Smooth muscle cell of the brain vasculature (primary cell): ENCODE measurements around the gene MPL.

ENCODE experiments used
- DNase-seq: peaks from one replicate; pipeline ENCODE4 v3.0.0-alpha.2; 2012; ENCODE audit warnings: low read depth, low spot score

The MPL gene

DNA sequence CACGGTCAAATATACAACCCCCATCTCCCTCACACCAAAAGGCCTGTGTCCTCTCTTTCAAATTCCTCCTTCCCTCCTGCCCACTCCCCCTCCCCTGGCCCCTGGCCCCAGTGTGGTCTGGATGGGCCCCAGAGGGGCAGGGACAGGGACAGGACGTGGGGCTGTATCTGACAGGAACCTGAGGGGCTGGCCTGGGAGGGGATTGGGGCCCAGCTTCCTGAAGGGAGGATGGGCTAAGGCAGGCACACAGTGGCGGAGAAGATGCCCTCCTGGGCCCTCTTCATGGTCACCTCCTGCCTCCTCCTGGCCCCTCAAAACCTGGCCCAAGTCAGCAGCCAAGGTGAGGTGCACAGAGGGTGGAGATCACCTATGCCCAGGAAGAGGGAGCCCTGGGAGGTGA, at the start of gene MPL:
Gene MPL (plus strand): TSS at position 231 of the 400 bp plus-strand sequence. CDS start 31 bp downstream, at position 262.
- DNase-seq, result no peak

DNA sequence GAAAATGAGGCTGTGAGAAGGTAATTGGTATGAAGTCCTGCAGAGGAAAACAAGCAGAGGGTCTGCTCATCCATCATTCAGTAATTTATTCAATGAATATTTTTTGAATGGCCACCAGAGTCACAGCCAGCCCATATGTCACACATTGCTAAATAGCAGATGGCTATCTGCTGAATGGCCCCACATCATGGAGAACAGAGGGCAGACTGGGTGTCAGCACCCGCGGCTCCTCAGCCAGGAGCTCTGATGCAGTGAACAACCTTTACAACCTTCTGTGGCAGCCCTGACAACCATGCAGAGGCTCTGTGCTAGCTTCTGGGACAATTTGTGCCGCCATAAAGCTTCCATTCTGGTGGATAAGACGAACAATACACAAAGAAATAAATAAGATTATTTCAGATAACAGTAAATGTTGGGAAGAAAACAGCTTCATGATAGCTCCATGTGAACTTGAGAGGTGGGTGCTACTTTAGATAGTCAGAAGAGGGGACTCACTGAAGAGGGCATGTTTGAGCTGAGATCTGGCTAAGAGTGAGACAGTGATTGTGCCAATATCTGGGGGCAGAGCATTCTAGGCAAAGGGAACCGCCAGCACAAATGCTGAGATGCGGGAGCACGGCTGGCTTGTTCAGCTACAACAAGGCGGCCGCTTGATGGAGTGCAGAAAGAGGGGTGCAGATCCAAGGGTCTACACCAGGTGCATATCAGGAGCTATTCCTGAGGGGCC, 49.4 kb upstream of the MPL start:
- DNase-seq, result no peak

DNA sequence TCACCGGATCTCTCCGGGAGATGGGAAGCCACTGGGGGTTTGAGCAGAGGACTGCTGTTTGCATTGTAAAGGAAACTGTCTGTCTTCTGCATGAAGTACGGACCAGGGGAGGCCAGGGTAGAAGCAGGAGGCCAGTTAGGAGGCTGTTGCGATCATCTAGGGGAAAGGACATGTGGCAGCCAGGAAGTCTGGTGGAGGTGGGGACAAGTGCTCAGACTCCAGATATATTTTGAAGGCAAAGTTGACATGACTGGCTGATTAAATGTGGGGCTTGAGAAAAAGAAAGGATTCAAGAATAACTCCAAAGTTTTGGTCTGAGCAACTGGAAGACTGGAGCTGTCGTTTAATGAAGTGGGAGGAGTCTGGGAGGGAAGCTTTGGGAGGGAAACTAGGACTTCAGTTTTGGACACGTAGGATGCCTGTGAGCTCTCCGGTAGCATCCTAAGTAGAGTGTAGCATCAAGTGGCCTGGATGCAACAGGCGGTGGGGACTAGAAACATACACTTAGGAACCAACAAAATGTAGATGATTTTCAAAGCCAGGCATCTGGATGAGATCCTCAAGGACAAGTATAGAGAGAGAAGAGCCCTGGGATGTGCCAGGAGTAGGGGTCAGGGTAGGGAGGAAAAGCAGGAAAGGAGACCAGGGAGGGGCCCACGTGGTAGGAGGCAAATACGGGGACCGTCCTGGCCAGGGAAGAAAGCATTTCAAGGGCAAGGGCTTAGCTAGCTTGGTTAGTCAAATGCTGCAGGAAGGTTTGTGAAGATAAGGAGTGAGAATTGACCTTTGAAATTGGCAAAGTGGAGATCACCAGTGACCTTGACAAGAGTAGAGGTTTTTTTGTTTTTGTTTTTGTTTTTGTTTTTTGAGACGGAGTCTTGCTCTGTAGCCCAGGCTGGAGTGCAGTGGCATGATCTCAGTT, 48.6 kb upstream of the MPL start:
- no peak for DNase-seq

DNA sequence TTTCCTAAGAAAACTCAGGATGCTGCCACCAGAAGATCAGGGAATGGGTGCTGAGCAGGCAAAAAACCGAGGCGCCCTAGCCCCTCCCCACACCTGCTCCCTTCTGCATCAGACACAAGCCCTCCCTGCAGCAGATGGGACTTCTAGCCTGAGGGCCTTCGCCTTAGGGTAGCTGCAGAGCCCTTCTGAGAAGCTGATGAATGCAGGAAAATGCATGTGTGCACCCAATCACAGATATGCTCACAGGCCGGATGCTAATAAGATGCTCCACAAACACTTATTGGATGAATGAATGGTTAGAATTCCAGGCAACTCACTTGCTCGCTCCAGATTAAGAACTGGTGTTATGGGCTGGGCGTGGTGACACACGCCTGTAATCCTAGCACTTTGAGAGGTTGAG, 45.4 kb upstream of the MPL start:
- no peak for DNase-seq

DNA sequence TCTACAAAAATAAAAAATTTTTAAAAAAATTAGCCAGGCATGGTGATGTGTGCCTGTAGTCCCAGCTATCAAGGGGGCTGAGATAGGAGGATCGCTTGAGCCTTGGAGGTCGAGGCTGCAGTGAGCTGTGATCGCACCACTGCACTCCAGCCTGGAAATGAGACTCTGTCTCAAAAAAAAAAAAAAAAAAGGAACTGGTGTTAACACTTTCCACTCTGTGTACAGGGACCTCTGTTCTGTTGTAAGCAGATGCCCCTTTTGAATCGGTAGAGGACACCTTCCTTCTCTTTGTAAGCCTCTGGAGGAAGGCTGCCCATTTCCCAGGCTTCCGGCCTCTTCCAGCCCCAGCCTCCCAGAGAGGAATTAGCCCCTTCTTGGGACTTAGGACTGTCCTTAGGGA, 44.9 kb upstream of the MPL start:
- DNase-seq, result no peak

DNA sequence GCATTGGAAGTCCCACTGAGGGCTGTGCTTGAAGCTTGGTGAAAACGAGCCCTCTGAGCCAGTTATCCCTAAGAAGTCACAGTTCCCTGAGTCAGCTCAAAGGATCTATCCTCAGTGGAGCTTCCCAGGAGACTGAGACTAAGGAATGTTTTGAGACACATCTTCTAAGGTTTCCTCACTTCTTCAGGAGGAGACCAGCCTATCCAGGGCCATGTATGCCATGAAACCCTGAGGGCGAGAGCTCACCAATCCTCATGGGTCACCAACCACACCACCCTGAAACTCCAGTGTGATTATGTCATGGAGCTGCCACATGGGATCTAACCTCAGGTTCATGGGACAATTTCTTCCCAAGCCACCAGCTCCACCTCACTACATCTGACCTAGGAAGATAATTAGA, 44.4 kb upstream of the MPL start:
- no peak for DNase-seq

DNA sequence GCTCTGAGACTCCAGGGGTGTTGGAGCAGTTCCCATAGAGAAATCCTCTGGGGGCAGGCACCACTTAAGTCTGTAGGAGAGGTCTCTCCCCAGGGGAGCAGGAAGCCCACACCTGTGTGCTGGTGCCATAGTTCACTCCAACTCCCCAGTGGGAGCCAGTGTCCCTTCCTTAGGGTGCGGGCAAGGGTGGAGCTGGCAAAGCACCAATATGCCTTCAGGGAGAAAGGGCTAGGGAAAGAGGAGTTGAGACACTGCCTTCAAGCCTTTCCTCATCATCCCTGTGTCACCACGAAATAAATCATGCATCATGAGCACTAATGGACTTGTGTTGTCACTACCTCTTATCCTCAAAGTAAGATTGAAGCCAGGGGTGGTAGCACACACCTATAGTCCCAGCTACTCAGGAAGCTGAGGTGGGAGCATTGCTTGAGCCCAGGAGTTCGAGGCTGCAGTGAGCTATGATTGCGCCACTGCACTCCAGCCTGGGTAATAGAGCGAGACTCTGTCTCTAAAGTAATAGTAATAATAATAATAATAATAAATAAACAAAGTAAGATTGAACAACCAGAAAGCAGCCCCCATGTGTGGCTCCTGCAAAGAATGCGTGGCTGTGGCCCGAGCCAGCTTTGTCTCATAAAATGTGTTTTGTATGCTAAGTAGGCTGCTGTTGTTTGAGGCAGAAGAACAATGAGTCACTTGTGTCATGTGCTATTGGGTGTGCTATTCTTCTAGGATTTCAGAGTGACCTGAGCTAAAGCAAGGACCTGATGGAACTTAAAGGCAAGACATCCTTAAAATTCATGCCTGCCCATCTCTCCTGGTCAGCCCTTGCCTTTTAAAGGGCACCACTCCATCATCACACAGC, 43.5 kb upstream of the MPL start:
- no peak for DNase-seq

DNA sequence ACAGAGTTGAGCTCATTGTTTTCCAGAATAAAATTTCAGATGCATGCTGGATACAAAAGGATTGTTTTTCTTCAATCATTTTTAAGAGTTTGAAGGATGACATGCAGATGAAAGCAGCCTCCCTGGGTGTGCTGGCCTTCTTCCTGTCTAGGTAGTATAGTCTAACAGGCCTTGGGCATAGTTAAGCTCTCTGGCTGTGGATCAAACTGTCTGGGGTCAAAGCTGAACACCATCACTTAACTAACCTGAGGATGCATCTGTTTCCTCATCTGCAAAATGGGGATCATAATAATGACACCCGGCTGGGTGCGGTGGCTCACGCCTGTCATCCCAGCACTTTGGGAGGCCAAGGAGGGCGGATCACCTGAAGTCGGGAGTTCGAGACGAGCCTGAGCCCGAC, 42.9 kb upstream of the MPL start:
- no peak for DNase-seq

DNA sequence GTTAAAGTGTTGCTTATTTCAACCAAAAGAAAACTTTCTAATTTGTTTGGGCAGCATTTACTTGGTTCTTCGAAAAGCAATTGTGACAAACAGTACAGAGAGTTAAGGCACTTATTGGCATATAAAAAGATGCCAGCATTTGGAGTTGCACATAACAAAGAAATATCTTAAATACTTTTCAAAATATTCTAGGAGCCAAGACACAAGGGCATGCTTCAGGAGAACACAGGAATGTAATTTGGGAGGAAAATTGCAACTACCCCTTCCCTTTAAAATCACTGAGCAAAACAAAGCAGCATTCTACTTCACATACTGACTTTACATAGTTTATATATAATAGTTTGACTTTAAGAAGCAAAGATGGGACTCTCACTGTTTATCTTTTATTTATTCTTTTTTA, 41.4 kb upstream of the MPL start:
- DNase-seq, result no peak

DNA sequence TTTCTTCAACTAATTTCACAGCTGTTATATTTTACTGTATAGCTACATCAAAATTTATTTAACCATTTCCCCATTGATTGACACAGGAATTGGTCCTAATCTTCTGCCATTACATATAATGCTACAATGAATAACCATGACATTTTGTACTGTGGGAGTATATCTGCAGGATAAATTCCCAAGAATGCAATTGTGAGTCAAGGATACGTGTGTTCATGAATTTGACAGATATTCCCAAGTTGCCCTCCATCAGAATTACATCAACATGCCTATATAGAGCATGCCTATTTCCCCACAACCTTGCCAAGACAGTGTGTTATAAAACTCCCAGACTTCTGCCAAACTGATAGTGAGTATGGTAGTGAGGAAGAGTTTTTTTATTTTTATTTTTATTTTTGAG, 39.6 kb upstream of the MPL start:
- DNase-seq, result no peak

DNA sequence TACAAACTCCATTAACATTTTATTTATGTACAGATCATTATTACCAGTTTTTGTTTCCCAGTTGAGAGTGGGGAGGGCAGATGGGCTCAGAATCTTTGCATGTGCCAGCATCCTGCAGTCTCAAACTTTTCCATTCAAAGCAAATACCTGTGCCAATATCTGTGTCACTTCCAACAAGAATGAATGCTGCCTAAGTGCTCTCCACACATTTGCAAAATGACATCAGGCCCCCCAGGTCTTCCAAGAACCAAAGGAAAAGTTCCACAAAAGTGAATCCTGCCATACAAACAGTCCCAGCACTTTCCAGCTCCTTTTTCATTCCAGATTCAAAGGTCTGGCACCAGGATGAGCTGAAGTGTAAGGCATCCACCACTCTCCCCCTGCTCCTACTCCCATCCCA, 38.5 kb upstream of the MPL start:
- DNase-seq, result no peak

DNA sequence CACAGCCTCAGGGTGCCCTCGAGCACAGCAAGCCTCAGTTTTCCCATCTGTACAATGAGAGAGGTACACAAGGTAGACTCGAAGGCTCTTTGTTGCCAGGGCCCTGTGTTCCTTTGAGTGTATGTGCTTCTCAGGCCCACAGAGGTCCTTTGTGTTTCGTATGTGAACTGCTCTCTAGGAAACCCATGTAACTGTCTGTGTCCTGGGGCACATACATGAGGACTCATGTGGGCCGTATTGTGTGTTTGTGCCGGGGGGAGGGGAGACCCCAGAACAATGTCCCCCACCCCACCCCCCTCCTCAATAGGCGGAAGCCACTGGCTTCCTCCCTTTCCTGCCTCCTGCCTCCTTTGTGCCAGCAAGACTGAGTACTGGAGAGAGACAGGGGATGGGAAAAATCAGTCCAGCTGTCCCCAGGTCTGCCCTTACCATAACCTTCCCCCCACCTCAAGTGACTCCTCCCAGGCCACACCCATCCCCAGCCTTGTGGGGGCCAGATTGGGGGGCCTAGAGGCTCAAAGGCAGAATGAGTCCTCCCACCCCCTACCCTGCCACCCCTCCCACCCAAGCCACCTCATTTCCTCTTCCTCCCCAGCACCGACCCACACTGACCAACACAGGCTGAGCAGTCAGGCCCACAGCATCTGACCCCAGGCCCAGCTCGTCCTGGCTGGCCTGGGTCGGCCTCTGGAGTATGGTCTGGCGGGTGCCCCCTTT, 37.1 kb upstream of the MPL start, which contains the start of gene TIE1:
Gene TIE1 (plus strand): TSS at position 605 of the 717 bp plus-strand sequence. CDS start 90 bp downstream, at position 695.
- DNase-seq, result no peak

DNA sequence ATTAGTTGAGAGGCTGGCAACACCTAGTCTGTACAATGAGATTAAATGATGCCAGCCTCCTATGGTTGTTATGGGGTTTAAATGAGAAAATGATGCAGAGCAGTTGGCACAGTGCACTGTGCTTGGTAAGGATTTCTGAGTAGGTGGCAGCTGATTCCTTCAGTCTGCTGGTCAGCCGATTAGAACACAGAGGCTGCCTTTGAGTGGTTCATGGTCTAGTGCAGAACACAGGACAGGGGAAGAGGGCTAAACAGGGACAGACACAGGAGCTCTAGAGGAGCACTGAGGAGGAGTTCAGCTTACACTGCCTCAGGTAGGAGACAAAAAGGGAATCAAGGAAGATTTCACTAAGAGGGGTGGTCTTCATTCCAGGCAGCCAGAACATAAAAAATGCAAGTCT, 35.4 kb upstream of the MPL start:
- DNase-seq, result no peak

DNA sequence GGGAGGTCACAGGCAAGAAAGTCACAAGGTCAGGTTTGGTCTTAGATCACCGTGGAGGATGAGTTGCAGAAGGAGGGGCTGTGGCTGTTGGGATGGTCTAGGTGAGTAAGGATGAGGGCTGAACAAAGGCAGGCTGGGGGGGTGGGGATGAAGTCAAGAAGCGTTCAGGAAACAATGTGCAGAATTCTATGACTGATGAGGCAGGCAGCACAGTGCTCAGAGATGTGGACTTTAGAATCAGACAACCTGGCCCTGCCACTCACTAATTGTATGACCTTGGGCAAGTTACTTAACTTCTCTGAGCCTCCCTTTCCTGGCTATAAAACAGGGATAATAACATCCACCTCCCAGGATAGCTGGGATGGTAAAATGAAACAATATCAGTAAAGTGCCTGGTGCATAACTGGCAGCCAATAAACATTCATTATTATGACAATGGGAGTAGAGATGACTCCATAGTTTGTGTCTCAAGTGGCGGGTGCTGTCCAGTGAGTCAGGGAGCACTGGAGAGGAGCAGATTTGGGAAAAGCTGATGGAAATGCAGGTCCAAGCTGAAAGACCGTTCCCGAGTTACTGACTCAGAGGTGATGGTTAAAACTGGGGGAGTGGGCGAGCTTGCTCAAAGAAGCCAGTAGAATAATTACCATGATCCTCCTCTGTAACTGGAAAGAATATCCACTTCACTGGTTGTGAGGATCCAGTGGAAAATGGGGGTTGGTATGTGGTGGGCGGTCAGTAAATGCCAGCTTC, 34.7 kb upstream of the MPL start:
- DNase-seq, result no peak

DNA sequence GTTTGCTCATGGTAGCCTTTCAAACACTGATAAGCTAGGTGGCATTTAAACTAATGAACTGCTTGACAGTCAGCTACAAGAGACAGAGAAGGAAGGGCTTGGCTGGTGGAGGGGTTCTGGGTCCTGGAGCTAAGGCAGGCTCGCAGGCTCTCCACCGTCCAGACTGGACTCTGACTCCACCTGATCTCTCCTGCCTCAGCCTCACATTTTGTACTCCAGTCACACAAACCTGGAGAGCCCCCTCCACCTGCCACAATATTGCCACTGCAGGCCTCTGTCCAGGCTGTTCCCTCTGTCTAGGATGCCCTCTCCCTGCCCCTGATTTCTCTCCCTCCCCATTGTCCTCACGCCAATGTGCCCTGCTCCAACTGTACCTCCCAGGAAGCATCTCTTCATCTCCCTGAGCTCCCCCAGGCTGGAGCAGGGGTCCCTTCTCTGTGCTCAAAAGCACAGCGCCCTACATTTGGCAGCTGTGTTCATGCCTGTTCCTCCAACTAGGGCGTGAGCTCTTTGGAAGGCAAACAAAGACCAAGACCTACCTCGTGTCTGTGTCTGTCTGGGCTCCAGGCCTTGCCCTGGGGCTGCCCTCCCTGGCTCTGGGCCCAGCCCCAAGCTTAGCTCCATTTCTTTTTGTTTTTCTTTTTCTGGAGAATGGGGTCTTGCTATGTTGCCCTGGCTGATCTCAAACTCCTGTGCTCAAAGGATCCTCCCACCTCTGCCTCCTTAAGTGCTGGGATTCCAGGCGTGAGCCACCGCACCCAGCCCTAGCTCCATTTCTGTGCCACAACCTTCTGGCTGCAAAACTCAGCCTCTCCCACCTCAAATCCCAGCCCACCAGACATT, 33.9 kb upstream of the MPL start:
- no peak for DNase-seq

DNA sequence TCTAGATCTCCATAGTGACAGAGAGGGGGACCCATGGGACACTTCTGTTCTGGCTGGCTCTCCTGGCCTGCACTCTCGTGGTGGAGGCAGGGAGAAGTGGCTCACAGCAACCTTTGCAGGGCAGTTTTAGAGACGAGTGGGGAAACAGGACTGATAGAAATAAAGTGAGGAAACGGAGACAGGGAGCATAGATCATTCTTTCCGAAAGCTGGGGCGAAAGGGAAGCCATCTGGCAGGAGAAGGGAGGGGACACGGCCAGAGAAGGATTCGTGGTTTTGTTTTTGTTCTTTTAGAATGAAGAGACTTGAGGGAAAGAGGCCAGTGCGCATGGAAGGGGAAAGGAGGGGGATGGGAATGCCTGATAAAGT, 33.3 kb upstream of the MPL start:
- no peak for DNase-seq

DNA sequence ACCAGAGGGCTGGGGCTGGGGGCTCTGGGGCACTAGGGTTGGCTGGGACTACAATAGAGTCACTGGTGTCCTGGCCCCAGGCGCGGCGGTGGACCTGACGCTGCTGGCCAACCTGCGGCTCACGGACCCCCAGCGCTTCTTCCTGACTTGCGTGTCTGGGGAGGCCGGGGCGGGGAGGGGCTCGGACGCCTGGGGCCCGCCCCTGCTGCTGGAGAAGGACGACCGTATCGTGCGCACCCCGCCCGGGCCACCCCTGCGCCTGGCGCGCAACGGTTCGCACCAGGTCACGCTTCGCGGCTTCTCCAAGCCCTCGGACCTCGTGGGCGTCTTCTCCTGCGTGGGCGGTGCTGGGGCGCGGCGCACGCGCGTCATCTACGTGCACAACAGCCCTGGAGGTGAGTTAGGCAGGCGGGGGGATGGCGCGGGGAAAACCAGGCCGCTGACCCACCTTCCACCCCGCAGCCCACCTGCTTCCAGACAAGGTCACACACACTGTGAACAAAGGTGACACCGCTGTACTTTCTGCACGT, 32.8 kb upstream of the MPL start:
- DNase-seq, result no peak

DNA sequence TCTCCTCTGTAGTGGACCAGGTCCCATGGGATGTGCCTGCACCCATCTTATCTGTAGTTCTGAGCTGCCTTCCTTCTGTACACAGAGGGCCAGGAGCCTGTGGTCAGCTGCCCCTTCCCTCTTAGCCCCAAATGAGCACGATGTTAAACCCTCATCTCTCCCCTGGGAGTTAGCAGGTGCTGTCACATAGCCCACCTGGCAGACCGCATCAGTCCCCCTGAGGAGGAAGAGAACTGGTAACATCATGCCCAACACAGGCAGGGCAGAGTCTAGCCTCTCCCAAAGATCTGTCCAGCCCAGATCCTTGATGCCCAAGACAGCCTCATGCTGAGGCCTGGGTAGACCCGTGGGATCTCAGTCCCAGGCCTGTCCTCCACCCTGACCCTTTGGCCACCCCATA, 32.2 kb upstream of the MPL start:
- DNase-seq, result no peak

DNA sequence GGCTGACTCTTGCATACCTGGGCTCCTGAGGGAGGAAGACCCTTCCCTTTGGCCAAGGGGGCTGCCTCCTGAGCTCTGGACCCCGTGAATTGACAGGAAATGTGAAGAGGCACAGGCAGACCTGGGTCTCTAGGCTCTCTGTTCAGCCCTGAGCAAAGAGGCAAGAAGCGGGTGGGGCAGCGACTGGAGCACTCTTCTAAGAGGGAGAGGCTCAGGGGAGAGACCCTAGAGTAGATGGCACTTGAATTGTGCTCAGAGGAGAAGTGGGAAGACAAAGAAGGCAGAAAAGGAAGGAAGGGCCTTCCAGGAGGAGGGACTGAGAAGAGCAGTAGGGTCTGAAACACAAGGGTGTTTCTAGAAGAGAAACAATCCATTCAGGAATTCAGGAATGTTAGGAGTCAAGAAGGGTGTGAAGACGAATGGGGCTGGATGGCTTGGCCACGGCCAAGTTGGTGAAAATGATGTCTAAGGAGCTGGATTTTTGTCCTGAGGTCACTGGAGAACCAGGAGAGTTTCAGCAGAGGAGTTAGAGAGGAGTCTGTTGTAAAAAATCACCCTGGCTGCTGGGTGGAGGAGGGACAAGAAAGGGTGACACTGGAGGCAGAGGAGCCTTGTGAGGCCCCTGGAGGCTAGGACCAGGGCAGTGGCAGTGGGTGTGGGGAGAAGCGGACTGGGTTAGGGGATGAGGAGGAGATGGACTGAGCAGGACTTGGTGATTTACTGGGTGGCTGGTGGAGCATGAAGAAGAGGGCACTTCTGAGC, 31.5 kb upstream of the MPL start:
- no peak for DNase-seq
